HG03521 (cell line): Measurements from ENCODE around the gene FASTK.

Source experiments
- ATAC-seq: cut with Tn5 transposase; IDR thresholded peaks from one replicate; pipeline ENCODE4 v1.9.1; 2021; ENCODE audit warnings: mild to moderate bottlenecking, moderate library complexity; ENCODE audit not compliant: unreplicated experiment

Gene FASTK

GRCh38 chr7:151100921-151101320 is 20.3 kb upstream of the FASTK start:
- no peak for ATAC-seq

- ATAC-seq = no peak
Observed at GRCh38 chr7:151099486-151100211, 19.0 kb upstream of the FASTK start.

GRCh38 chr7:151095828-151096475 is 15.3 kb upstream of the FASTK start:
- no peak for ATAC-seq

GRCh38 chr7:151095123-151095797 is 14.7 kb upstream of the FASTK start:
- no peak for ATAC-seq

- ATAC-seq = no peak
Observed at GRCh38 chr7:151094675-151095074, 14.1 kb upstream of the FASTK start.

- ATAC-seq = no peak
Observed at GRCh38 chr7:151093748-151094147, 13.1 kb upstream of the FASTK start.

- no peak for ATAC-seq
Observed at GRCh38 chr7:151091988-151092387, 11.4 kb upstream of the FASTK start.

- ATAC-seq = no peak
Observed at GRCh38 chr7:151091431-151091830, 10.8 kb upstream of the FASTK start.

GRCh38 chr7:151091003-151091402 is 10.4 kb upstream of the FASTK start:
- ATAC-seq = no peak

- no peak for ATAC-seq
Observed at GRCh38 chr7:151089893-151090730, 9.5 kb upstream of the FASTK start.

- no peak for ATAC-seq
Observed at GRCh38 chr7:151088856-151089699, 8.5 kb upstream of the FASTK start.

- no peak for ATAC-seq
Observed at GRCh38 chr7:151088019-151088855, 7.6 kb upstream of the FASTK start.

- no peak for ATAC-seq
Observed at GRCh38 chr7:151087245-151088018, 6.8 kb upstream of the FASTK start.

GRCh38 chr7:151086802-151087244 is 6.2 kb upstream of the FASTK start:
- no peak for ATAC-seq

GRCh38 chr7:151085691-151086620 is 5.3 kb upstream of the FASTK start, which contains the start of gene AGAP3:
TSS of gene AGAP3 (plus strand) at chr7:151086475. CDS start at chr7:151086742, 267 bp downstream.
- ATAC-seq = peak; percentile 38

GRCh38 chr7:151085329-151085690 is 4.7 kb upstream of the FASTK start:
- ATAC-seq = no peak

GRCh38 chr7:151083824-151084160 is 3.2 kb upstream of the FASTK start:
- no peak for ATAC-seq
